Measurements from ENCODE around the gene RGS9. TPM values are rescaled to one million over a fixed set of nuclear protein-coding genes. Genes with fewer than 3 reads are reported as not detected.

The RGS9 gene
- total and polyA plus RNA-seq, 4 donors = 2.1 to 10.6 (median 3.3) TPM

GRCh38 chr17:65194670-65195334, 57.6 kb downstream of the RGS9 start:
- ATAC-seq (ENCODE audit: insufficient read depth, low FRiP score) = no peak

GRCh38 chr17:65195716-65196115, 58.5 kb downstream of the RGS9 start:
- Histone ChIP-seq H3K4me3 (no peak overlapping the region), H3K4me1 (ENCODE audit: control insufficient read depth in 5 of 5, insufficient read depth in 5 of 5, low read length in 5 of 5) (no peaks in the 10 kb centered on the region), H3K36me3 (ENCODE audit: control insufficient read depth in 4 of 4, insufficient read depth in 4 of 4, low read length in 4 of 4) (no peaks in the 10 kb centered on the region), H3K9me3 (ENCODE audit: control insufficient read depth in 4 of 4, insufficient read depth in 3 of 4, low read length in 3 of 4) (no peaks in the 10 kb centered on the region), H3K27me3 (ENCODE audit: control insufficient read depth in 3 of 3, insufficient read depth in 3 of 3, low read length in 2 of 3) (no peaks in the 10 kb centered on the region), H3K9ac (ENCODE audit: insufficient read depth in 1 of 2, low read length in 2 of 2) (no peak overlapping the region), H3K27ac (ENCODE audit: low read depth in 1 of 2, low read length in 1 of 2) (no peak overlapping the region)
- no peak for TF ChIP-seq CTCF (IDR thresholded peaks at IDR 0.05; ENCODE audit: control extremely low read depth, extremely low read depth)
- ATAC-seq (ENCODE audit: insufficient read depth, low FRiP score) (no peak), DNase-seq (no peak)
- WGBS, 2 donors = 79 to 88% methylated on average over 7 of the region's 7 CpGs

More at GRCh38 chr17:65194670-65195334, 57.6 kb downstream of the RGS9 start:
- no peaks in the 10 kb centered on the region for H3K4me1 ChIP-seq (ENCODE audit: control insufficient read depth in 5 of 5, insufficient read depth in 5 of 5, low read length in 5 of 5)
- no peaks in the 10 kb centered on the region for H3K9me3 ChIP-seq (ENCODE audit: control insufficient read depth in 4 of 4, insufficient read depth in 3 of 4, low read length in 3 of 4)
- no peaks in the 10 kb centered on the region for H3K27me3 ChIP-seq (ENCODE audit: control insufficient read depth in 3 of 3, insufficient read depth in 3 of 3, low read length in 2 of 3)
- 91 to 94% methylated on average over 9 of the region's 9 CpGs for WGBS, 2 donors
- no peak overlapping the region for H3K27ac ChIP-seq (ENCODE audit: low read depth in 1 of 2, low read length in 1 of 2)
- no peak overlapping the region for H3K9ac ChIP-seq (ENCODE audit: insufficient read depth in 1 of 2, low read length in 2 of 2)
- DNase-seq = no peak
- TF ChIP-seq CTCF (IDR thresholded peaks at IDR 0.05; ENCODE audit: control extremely low read depth, extremely low read depth) = no peak
- no peaks in the 10 kb centered on the region for H3K36me3 ChIP-seq (ENCODE audit: control insufficient read depth in 4 of 4, insufficient read depth in 4 of 4, low read length in 4 of 4)
- no peak overlapping the region for H3K4me3 ChIP-seq

- no peak overlapping the region for H3K9ac ChIP-seq (ENCODE audit: insufficient read depth in 1 of 2, low read length in 2 of 2)
- ATAC-seq (ENCODE audit: insufficient read depth, low FRiP score) (no peak), DNase-seq (no peak)
- no peak overlapping the region for H3K27ac ChIP-seq (ENCODE audit: low read depth in 1 of 2, low read length in 1 of 2)
- 80 to 86% methylated on average over 5 of the region's 5 CpGs for WGBS, 2 donors
- no peaks in the 10 kb centered on the region for H3K36me3 ChIP-seq (ENCODE audit: control insufficient read depth in 4 of 4, insufficient read depth in 4 of 4, low read length in 4 of 4)
- H3K4me1 ChIP-seq (ENCODE audit: control insufficient read depth in 5 of 5, insufficient read depth in 5 of 5, low read length in 5 of 5) = no peaks in the 10 kb centered on the region
- H3K4me3 ChIP-seq = no peak overlapping the region
- no peaks in the 10 kb centered on the region for H3K9me3 ChIP-seq (ENCODE audit: control insufficient read depth in 4 of 4, insufficient read depth in 3 of 4, low read length in 3 of 4)
- TF ChIP-seq CTCF (IDR thresholded peaks at IDR 0.05; ENCODE audit: control extremely low read depth, extremely low read depth) = no peak
- H3K27me3 ChIP-seq (ENCODE audit: control insufficient read depth in 3 of 3, insufficient read depth in 3 of 3, low read length in 2 of 3) = no peaks in the 10 kb centered on the region
Observed at GRCh38 chr17:65196617-65197016, 59.4 kb downstream of the RGS9 start.

- 79 to 84% methylated on average over 5 of the region's 5 CpGs for WGBS, 2 donors
Observed at GRCh38 chr17:65197201-65197600, 60.0 kb downstream of the RGS9 start.

More at GRCh38 chr17:65197201-65197600, 60.0 kb downstream of the RGS9 start:
- Histone ChIP-seq H3K4me1 (ENCODE audit: control insufficient read depth in 5 of 5, insufficient read depth in 5 of 5, low read length in 5 of 5) (no peaks in the 10 kb centered on the region), H3K4me3 (no peak overlapping the region), H3K9me3 (ENCODE audit: control insufficient read depth in 4 of 4, insufficient read depth in 3 of 4, low read length in 3 of 4) (no peaks in the 10 kb centered on the region), H3K27ac (ENCODE audit: low read depth in 1 of 2, low read length in 1 of 2) (no peak overlapping the region), H3K9ac (ENCODE audit: insufficient read depth in 1 of 2, low read length in 2 of 2) (no peak overlapping the region), H3K36me3 (ENCODE audit: control insufficient read depth in 4 of 4, insufficient read depth in 4 of 4, low read length in 4 of 4) (no peaks in the 10 kb centered on the region), H3K27me3 (ENCODE audit: control insufficient read depth in 3 of 3, insufficient read depth in 3 of 3, low read length in 2 of 3) (no peaks in the 10 kb centered on the region)
- DNase-seq (no peak), ATAC-seq (ENCODE audit: insufficient read depth, low FRiP score) (no peak)
- no peak for TF ChIP-seq CTCF (IDR thresholded peaks at IDR 0.05; ENCODE audit: control extremely low read depth, extremely low read depth)

Measured in lung (tissue), 12 donors.